Fibroblast of skin of back (primary cell): ENCODE data around the gene CORT. TPM values are rescaled to one million over a fixed set of nuclear protein-coding genes. Genes with fewer than 3 reads are reported as not detected.
"Not testable (repeated sequence)": the region's sequence is repeated elsewhere in the genome, so short reads cannot be mapped to it uniquely, and the experiment has no call there.

Experiments used
- DNase-seq: peaks from one replicate; pipeline ENCODE4 v3.0.0-alpha.2; 2013
- polyA plus RNA-seq, 2 experiments: library from polyadenylated mRNA; unstranded; fragments of 120-200 nt; gene quantifications; one replicate each; pipeline ENCODE4 v1.2.1, GENCODE V29; 2013; ENCODE audit not compliant: insufficient read length in 2 of 2

Gene CORT
- 0.29 TPM for polyA plus RNA-seq (2013, experiment 1 of 2; ENCODE audit: insufficient read length)
- 0.18 TPM for polyA plus RNA-seq (2013, experiment 2 of 2; ENCODE audit: insufficient read length)

GRCh38 chr1:10449751-10450150, at the start of gene CORT:
TSS of gene CORT (plus strand) at chr1:10450031. CDS start at chr1:10450224, 193 bp downstream.
- no peak for DNase-seq

- DNase-seq: peak; percentile 73
Observed at GRCh38 chr1:10401281-10401680, 48.5 kb upstream of the CORT start.

- DNase-seq: peak; percentile 21
Observed at GRCh38 chr1:10402729-10403274, 47.0 kb upstream of the CORT start.

DNA sequence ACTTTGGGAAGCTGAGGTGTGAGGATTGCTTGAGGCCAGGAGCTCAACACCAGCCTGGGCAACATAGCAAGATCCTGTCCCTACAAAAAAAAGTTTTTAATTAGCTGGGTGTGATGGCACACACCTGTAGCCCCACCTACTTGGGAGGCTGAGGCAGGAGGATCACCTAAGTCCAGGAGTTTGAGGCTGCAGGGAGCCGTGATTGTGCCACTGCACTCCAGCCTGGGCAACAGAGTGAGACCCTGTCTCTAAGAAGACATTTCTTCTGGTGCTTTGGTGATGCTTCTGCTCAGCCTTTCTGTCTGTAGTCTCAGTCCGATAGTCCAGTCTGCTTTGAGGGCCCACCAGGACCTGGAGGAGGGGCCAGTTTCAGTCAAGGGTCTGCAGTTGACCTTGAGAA, 42.6 kb upstream of the CORT start:
- no peak for DNase-seq

- peak; percentile 75 for DNase-seq
Observed at GRCh38 chr1:10415211-10415930, 34.5 kb upstream of the CORT start.

DNA sequence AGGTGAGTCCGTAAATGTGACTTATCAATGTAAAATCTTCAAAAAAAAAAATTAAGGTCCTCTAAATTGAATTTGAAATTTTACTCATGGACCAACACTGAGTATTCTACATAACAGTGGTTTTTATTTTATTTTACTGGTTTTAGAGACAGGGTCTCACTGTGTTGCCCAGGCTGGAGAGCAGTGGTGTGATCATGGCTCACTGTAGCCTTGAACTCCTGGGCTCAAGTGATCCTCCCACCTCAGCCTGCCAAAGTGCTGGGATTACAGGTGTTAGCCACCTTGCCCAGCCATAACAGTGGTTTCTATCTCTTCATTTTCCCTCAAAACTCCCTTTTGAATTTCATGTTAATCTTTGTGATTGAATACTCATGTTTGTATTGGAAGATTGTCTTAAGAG, 33.9 kb upstream of the CORT start:
- not testable (repeated sequence) for DNase-seq

DNA sequence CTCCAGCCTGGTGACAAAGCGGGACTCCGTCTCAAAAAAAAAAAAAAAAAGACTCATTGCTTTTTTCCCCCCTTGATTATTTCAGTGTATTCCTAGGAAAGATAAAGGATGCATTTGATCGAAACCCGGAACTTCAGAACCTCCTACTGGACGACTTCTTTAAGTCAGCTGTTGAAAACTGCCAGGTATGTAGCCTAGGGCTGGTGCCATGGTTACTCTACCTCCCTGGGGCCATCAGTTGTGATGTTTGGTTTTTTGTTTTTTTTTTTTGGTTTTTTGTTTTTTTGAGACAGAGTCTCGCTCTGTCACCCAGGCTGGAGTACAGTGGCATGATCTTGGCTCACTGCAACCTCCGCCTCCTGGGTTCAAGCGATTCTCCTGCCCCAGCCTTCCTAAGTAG, 31.1 kb upstream of the CORT start:
- DNase-seq: not testable (repeated sequence)

DNA sequence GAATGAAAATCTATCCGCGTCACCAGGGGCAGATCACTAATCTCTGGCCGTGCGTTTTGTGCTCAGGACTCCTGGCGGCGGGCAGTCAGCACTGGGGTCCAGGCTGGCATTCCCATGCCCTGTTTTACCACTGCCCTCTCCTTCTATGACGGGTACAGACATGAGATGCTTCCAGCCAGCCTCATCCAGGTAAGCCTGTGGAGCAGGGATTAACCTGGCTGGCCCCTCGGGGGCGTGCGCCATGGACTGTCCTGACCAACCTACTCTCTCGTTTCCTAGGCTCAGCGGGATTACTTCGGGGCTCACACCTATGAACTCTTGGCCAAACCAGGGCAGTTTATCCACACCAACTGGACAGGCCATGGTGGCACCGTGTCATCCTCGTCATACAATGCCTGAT, 30.5 kb upstream of the CORT start:
- no peak for DNase-seq

DNA sequence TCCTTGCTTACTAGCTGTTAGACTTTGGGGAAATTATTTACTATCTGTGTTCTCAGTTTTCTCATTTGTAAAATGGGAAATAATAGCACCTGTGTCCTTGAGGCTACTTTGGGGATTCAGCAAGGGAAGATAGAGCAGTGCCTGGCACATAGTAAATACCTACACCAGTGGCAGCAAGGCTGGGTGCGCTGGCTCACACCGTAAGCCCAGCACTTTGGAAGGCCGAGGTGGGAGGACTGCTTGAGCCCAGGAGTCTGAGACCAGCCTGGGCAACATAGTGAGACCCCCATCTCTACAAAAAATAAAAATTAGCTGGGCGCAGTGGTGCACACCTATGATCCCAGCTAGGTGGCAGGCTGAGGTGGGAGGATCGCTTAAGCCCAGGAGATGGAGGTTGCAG, 28.2 kb upstream of the CORT start:
- DNase-seq: no peak

DNA sequence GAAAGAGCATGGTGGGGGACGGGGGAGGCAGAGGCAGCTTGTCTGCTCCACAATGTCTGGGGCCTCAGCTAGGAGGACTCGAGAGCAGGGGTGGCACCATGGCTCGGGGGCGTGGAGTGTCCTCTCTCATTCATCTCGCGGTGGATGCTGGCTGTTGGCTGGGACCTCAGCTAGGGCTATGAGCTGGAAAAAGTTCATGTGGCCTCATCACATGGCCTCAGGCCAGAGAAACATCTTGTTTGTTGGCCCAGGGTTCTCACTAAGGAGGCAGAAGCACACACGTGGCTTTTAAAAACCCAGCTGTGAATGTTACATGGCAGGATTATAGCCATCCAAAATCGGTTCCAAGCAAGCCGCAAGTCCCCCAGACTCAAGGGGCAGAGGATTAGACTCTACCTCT, 25.8 kb upstream of the CORT start:
- DNase-seq: no peak

GRCh38 chr1:10424651-10425050, 25.2 kb upstream of the CORT start:
- DNase-seq: no peak

DNA sequence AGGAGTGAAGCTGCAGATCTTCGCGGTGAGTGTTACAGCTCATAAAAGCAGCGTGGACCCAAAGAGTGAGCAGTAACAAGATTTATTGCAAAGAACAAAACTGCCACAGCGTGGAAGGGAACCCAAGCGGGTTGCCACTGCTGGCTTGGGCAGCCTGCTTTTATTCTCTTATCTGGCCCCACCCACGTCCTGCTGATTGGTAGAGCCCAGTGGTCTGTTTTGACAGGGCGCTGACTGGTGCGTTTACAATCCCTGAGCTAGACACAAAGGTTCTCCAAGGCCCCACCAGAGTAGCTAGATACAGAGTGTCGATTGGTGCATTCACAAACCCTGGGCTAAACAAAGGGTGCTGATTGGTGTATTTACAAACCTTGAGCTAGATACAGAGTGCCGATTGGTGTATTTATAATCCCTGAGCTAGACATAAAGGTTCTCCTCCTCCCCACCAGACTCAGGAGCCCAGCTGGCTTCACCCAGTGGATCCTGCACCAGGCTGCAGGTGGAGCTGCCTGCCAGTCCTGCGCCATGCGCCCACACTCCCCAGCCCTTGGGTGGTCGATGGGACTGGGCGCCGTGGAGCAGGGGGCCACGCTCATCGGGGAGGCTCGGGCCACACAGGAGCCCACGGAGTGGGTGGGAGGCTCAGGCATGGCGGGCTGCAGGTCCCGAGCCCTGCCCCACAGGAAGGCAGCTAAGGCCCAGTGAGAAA, 23.9 kb upstream of the CORT start:
- not testable (repeated sequence) for DNase-seq

GRCh38 chr1:10426535-10426848, 23.3 kb upstream of the CORT start:
- DNase-seq: not testable (repeated sequence)

DNA sequence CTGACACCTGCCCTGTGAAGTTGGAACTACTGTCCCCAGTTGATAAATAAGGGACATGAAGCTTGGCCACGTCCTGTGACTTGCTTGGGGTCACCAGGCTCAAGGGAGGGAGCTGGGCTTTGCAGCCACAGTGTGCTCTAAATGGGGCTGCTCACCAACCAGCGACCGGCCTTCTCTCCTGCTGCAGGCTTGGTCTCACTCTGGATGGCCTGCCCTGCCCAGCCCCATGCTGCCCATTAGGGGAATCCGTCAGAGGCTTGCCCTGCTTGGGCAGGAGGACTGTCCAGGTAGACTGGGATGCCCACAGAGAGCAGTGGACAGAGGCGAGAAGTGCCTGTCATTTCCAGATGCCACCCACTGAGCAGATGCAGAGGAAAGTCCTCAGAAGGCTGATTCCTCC, 20.8 kb upstream of the CORT start:
- no peak for DNase-seq

DNA sequence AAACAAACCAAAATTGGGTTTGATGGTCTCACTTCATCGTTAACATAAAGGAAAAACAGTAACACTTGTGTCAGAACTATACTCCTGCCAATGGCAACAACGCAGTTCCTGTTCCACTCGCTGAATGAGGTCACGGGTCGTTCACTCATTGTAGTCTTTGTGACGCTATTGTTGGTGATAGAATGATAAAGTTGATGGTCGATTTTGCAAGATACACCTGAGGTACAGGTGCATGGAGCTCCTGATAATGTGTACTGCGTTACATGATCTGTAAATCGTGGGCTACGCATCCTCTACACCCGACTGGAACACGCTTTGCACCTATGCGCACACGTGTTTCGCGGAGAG, 20.0 kb upstream of the CORT start:
- DNase-seq: peak; percentile 12

- peak; percentile 89 for DNase-seq
Observed at GRCh38 chr1:10430216-10431069, 19.4 kb upstream of the CORT start, which contains the start of gene CENPS. TSS of gene CENPS (plus strand) at chr1:10430433. CDS start at chr1:10430518, 85 bp downstream.

DNA sequence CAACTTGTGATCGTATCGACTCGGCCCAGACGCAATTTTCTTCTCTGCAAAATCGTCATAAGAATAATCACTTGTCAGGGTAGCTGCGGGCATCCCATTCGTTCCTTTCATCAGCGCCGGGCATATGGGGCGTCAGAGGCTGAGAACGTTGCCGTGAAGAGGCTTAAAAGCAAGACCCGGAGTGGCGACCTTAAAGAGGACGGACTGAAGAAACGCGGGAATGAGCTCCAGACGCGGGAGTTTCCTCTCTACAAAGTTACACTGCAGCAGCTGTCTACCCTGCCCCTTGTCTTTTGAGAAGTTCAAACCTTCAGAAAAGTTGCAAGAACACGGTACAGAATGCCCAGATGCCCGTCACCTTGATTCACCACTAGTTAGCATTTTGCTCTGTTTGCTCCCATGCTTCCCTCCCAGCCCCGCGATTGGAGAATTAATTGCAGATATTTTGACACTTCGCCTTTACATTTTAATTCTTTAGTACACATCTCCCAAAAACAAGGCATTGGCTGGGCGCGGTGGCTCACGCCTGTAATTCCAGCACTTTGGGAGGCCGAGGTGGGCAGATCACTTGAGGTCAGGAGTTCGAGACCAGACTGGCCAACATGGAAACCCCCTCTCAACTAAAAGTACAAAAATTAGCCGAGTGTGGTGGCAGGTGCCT, 18.6 kb upstream of the CORT start:
- peak; percentile 27 for DNase-seq

DNA sequence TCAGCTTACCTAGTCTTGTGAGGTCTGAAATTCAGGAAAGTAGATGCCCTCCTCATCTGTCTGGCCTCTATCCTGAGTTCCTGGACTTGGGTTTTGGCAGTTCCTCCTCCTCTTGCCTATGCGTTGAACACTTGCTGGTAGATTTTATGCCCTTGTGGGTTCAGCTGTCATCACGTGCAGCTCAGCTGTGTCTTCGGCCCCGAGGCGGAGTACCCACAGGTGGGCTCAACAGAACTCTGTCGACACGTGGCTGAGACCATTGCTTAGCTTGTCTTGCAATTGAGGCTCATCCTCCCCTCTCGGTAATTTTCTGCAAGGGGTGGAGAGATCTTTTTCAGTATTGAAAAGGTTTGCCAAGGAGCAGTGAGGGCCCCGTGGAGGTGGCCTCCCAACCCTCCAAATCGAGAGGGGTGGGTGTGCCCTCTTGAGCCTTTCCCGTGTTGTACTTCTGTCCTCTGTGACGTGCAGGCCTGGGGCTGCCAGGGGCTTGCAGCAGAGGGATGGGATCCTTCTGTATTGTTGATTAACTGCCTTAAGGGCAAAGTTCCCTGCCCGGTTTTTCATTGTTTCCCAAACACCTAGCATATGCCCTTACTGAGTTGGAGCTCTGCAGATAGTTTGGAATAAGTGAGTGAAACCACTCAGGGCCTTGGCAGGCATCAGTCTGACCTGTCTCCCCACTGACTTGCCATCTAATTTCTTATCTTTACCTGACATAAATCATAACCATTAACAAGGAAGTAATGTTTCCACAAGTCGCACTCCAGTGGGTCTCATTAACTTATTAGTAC, 16.7 kb upstream of the CORT start:
- DNase-seq: no peak

- no peak for DNase-seq
Observed at GRCh38 chr1:10433790-10434189, 16.0 kb upstream of the CORT start.

DNA sequence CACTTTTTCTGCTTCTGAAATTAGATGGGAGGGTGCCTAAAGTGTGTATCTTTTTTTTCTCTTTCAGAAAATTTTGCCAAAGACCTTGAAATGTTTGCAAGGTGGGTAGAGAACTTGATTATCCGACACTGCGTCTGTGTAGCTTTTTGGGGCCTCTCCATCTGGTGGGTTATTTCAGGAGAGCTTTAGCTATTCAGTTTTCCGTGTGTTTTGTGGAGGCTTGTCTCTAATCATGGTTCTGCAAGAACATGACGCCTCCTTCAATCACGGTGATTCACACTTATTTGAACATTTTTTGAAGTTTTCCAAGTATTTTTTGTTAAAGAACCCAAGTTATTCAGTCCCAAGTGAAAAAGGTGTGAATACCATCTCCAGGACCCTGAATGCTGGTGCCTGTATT, 15.2 kb upstream of the CORT start:
- no peak for DNase-seq

GRCh38 chr1:10437052-10437451, 12.8 kb upstream of the CORT start:
- no peak for DNase-seq
